EL (cell line): ENCODE measurements around the gene UMAD1.
A peak's percentile ranks its signal among the peaks of the same experiment; 100 is the strongest.
"Not testable (repeated sequence)": the region's sequence is repeated elsewhere in the genome, so short reads cannot be mapped to it uniquely, and the experiment has no call there.

Experiments used
- DNase-seq: peaks from one replicate; pipeline ENCODE4 v3.0.0-alpha.2; 2016

UMAD1 gene

GRCh38 chr7:7653593-7654187 lies 13.1 kb downstream of the UMAD1 start:
- peak; percentile 19 for DNase-seq

- no peak for DNase-seq
Observed at GRCh38 chr7:7654964-7655715, 14.6 kb downstream of the UMAD1 start.

- not testable (repeated sequence) for DNase-seq
Observed at GRCh38 chr7:7656459-7656858, 15.9 kb downstream of the UMAD1 start.

GRCh38 chr7:7662527-7662926 lies 22.0 kb downstream of the UMAD1 start:
- no peak for DNase-seq

- DNase-seq = no peak
Observed at GRCh38 chr7:7664291-7664690, 23.7 kb downstream of the UMAD1 start.

GRCh38 chr7:7665031-7665430 lies 24.5 kb downstream of the UMAD1 start:
- no peak for DNase-seq

GRCh38 chr7:7667187-7667586 lies 26.6 kb downstream of the UMAD1 start:
- no peak for DNase-seq

GRCh38 chr7:7668706-7669105 lies 28.2 kb downstream of the UMAD1 start:
- no peak for DNase-seq

GRCh38 chr7:7670490-7670889 lies 29.9 kb downstream of the UMAD1 start:
- DNase-seq = no peak

- no peak for DNase-seq
Observed at GRCh38 chr7:7671361-7671760, 30.8 kb downstream of the UMAD1 start.

- DNase-seq = no peak
Observed at GRCh38 chr7:7672545-7673239, 32.1 kb downstream of the UMAD1 start.

GRCh38 chr7:7673240-7673550 lies 32.6 kb downstream of the UMAD1 start:
- DNase-seq = no peak

- no peak for DNase-seq
Observed at GRCh38 chr7:7675686-7676085, 35.1 kb downstream of the UMAD1 start.

GRCh38 chr7:7679640-7680039 lies 39.1 kb downstream of the UMAD1 start:
- not testable (repeated sequence) for DNase-seq

GRCh38 chr7:7681191-7681935 lies 40.8 kb downstream of the UMAD1 start:
- peak; percentile 59 for DNase-seq

GRCh38 chr7:7681936-7682329 lies 41.4 kb downstream of the UMAD1 start:
- no peak for DNase-seq

- DNase-seq = no peak
Observed at GRCh38 chr7:7682861-7683260, 42.3 kb downstream of the UMAD1 start.

- DNase-seq = no peak
Observed at GRCh38 chr7:7686811-7687508, 46.4 kb downstream of the UMAD1 start.

GRCh38 chr7:7687800-7688199 lies 47.2 kb downstream of the UMAD1 start:
- DNase-seq = no peak

- DNase-seq = no peak
Observed at GRCh38 chr7:7688310-7688709, 47.8 kb downstream of the UMAD1 start.

GRCh38 chr7:7688956-7689355 lies 48.4 kb downstream of the UMAD1 start:
- no peak for DNase-seq

GRCh38 chr7:7693881-7694280 lies 53.3 kb downstream of the UMAD1 start:
- peak; percentile 90 for DNase-seq

GRCh38 chr7:7694542-7694941 lies 54.0 kb downstream of the UMAD1 start:
- DNase-seq = no peak
